ENCODE measurements around the gene RCE1.

RCE1 gene

GRCh38 chr11:66845876-66846212 lies 2.6 kb downstream of the RCE1 start:
- no peak for DNase-seq (ENCODE audit: low spot score)
- TF ChIP-seq CTCF (IDR thresholded peaks at IDR 0.05; ENCODE audit: extremely low read depth, missing control alignments): no peak

- no peak for DNase-seq (ENCODE audit: low spot score)
- TF ChIP-seq CTCF (IDR thresholded peaks at IDR 0.05; ENCODE audit: extremely low read depth, missing control alignments): no peak
These were observed 3.4 kb downstream of the RCE1 start for GRCh38 chr11:66846671-66847091.

GRCh38 chr11:66847461-66848232 lies 4.4 kb downstream of the RCE1 start:
- TF ChIP-seq CTCF (IDR thresholded peaks at IDR 0.05; ENCODE audit: extremely low read depth, missing control alignments): no peak
- no peak for DNase-seq (ENCODE audit: low spot score)

GRCh38 chr11:66848671-66849500 lies 5.6 kb downstream of the RCE1 start:
- TF ChIP-seq CTCF (IDR thresholded peaks at IDR 0.05; ENCODE audit: extremely low read depth, missing control alignments): no peak
- DNase-seq (ENCODE audit: low spot score): no peak

GRCh38 chr11:66849501-66850234 lies 6.4 kb downstream of the RCE1 start:
- DNase-seq (ENCODE audit: low spot score): no peak
- no peak for TF ChIP-seq CTCF (IDR thresholded peaks at IDR 0.05; ENCODE audit: extremely low read depth, missing control alignments)

GRCh38 chr11:66850235-66850587 lies 7.0 kb downstream of the RCE1 start:
- no peak for DNase-seq (ENCODE audit: low spot score)

More at GRCh38 chr11:66850235-66850587, 7.0 kb downstream of the RCE1 start:
- TF ChIP-seq CTCF (IDR thresholded peaks at IDR 0.05; ENCODE audit: extremely low read depth, missing control alignments): no peak
